ENCODE measurements around the gene RPL29. TPM values are rescaled to one million over a fixed set of nuclear protein-coding genes. Genes with fewer than 3 reads are reported as not detected.

RPL29 gene
- polyA plus RNA-seq, 1 experiment = 1,368 TPM

DNA sequence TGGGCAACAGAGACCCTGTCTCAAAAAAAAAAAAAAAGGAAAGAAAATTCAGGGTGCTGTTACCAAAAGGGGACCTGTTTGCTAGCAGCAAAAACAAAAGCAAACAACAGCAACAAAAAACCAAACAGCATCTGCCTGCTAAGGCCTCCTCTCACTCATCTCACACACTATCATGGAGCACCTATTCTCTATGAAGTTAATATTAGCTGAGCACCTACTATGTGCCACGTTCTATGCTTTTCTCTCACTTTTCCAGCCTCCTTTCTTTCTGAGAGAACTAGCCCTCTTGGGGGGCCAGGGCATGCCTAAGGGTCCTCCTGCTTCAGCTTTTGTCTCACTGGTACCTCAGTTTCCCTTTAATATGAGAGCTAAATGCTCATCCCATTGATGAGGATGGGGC lies 41.0 kb downstream of the RPL29 start:
- no peak overlapping the region for H3K27ac ChIP-seq (ENCODE audit: low read depth, low read length)
- H3K4me3 ChIP-seq (ENCODE audit: low read depth, low read length) = no peak overlapping the region
- ChIA-PET CTCF (interaction anchor here (1.5 to 5.3 kb wide), 2 partner anchors 12 to 19 kb away, joined by 9 to 37 read pairs; partner anchors contain the start of genes ABHD14B, PARP3 and RRP9), POLR2A (no interaction called here)
- TF ChIP-seq, protein P1, sequence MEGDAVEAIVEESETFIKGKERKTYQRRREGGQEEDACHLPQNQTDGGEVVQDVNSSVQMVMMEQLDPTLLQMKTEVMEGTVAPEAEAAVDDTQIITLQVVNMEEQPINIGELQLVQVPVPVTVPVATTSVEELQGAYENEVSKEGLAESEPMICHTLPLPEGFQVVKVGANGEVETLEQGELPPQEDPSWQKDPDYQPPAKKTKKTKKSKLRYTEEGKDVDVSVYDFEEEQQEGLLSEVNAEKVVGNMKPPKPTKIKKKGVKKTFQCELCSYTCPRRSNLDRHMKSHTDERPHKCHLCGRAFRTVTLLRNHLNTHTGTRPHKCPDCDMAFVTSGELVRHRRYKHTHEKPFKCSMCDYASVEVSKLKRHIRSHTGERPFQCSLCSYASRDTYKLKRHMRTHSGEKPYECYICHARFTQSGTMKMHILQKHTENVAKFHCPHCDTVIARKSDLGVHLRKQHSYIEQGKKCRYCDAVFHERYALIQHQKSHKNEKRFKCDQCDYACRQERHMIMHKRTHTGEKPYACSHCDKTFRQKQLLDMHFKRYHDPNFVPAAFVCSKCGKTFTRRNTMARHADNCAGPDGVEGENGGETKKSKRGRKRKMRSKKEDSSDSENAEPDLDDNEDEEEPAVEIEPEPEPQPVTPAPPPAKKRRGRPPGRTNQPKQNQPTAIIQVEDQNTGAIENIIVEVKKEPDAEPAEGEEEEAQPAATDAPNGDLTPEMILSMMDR (IDR thresholded peaks at IDR 0.05; ENCODE audit: low read depth, low read length) = no peak
- H3K27me3 ChIP-seq (ENCODE audit: control insufficient read depth, insufficient read depth, low read length) = no peaks in the 10 kb centered on the region
- DNase-seq (ENCODE audit: low read depth, low spot score) = no peak
- no peaks in the 10 kb centered on the region; the same call in 1 of the 2 replicates for H3K9me3 ChIP-seq (ENCODE audit: control insufficient read depth, insufficient read depth, low read length)

DNA sequence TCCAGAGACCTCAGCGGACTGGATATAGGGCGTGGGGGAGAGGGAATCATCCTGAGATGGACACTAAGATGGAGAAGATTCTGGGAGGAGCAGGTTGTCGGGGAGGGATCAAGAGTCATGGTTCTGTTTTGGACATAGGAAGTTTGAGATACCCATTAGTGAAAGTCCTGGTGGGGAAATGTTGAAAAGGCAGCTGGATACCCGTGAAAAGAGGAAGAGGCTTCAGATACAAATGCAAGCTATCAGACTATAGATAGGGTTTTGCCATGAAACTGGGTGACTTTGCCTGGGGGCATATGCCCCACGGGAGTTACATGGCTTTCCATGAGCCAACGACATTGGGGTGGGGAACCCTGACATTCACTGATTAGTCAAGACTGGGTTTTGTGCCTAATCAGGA lies 41.6 kb downstream of the RPL29 start:
- CTCF ChIA-PET = interaction anchor here (1.5 to 5.3 kb wide), 2 partner anchors 12 to 20 kb away, joined by 9 to 37 read pairs; partner anchors contain the start of genes ABHD14B, PARP3 and RRP9
- H3K27ac ChIP-seq (ENCODE audit: low read depth, low read length) = no peak overlapping the region
- DNase-seq (ENCODE audit: low read depth, low spot score) = no peak
- H3K4me3 ChIP-seq (ENCODE audit: low read depth, low read length) = no peak overlapping the region
- no peaks in the 10 kb centered on the region for H3K27me3 ChIP-seq (ENCODE audit: control insufficient read depth, insufficient read depth, low read length)
- TF ChIP-seq, protein P1 (IDR thresholded peaks at IDR 0.05; ENCODE audit: low read depth, low read length) = no peak
- POLR2A ChIA-PET = interaction anchor here (1.0 kb wide), 1 partner anchor 11 kb away, joined by 4 read pairs; no protein-coding TSS in a partner anchor
- no peaks in the 10 kb centered on the region; the same call in 1 of the 2 replicates for H3K9me3 ChIP-seq (ENCODE audit: control insufficient read depth, insufficient read depth, low read length)

DNA sequence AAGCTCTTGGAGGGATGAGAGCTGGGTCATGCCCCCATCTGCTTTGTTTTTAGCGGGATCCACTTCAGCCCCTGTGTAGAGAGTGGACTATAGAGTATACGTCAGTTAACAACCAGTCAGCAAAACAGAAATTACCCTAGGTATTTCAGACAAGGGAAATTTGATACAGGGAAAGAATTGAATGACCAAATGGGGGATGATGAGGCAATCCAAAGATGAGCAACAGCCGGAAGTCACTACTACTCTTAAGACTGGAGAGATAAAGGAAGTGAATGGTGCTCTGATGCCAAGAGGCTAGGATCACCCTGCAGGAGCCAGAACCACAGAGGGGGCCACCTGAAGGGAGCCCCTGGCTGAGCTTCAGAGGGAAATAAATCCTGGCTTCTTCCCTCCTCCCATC lies 42.2 kb downstream of the RPL29 start:
- Histone ChIP-seq H3K27me3 (ENCODE audit: control insufficient read depth, insufficient read depth, low read length) (no peaks in the 10 kb centered on the region), H3K4me3 (ENCODE audit: low read depth, low read length) (no peak overlapping the region), H3K27ac (ENCODE audit: low read depth, low read length) (peak overlapping the region; percentile 31), H3K9me3 (ENCODE audit: control insufficient read depth, insufficient read depth, low read length) (no peaks in the 10 kb centered on the region; the same call in 1 of the 2 replicates)
- TF ChIP-seq, protein P1 (IDR thresholded peaks at IDR 0.05; ENCODE audit: low read depth, low read length) = no peak
- peak; percentile 49 for DNase-seq (ENCODE audit: low read depth, low spot score)
- ChIA-PET POLR2A (interaction anchor here (0.6 to 1.0 kb wide), 2 partner anchors 10 to 30 kb away, joined by 3 to 4 read pairs; partner anchors contain the start of gene ACY1), CTCF (interaction anchor here (0.6 to 5.3 kb wide), 4 partner anchors 11 to 170 kb away, joined by 3 to 37 read pairs (median 6); partner anchors contain the start of genes ABHD14B, PARP3 and RRP9)

DNA sequence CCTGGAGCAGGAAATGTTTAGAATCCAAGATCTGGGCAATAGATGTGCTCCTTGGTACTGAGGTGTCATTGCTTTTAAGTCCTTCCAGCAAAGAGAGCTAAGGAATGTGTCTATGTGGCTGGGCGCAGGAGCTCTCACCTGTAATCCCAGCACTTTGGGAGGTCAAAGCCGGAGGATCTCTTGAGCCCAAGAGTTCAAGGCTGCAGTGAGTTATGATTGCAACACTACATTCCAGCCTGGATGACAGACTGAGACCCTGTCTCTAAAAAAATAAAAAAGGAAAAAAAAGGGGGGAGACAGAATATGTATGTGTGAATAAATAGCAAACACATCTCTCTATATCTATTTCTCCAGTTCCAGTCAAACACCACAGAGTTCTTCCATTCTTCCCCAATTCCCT lies 44.8 kb downstream of the RPL29 start:
- TF ChIP-seq, protein P1 (IDR thresholded peaks at IDR 0.05; ENCODE audit: low read depth, low read length) = no peak
- ChIA-PET CTCF (interaction anchor here (1.2 to 5.3 kb wide), 2 partner anchors 8 to 23 kb away, joined by 6 to 37 read pairs; partner anchors contain the start of genes ABHD14A, ABHD14B, PARP3 and RRP9), POLR2A (no interaction called here)
- no peak for DNase-seq (ENCODE audit: low read depth, low spot score)
- Histone ChIP-seq H3K4me3 (ENCODE audit: low read depth, low read length) (no peak overlapping the region), H3K27ac (ENCODE audit: low read depth, low read length) (no peak overlapping the region), H3K9me3 (ENCODE audit: control insufficient read depth, insufficient read depth, low read length) (no peaks in the 10 kb centered on the region; the same call in 1 of the 2 replicates), H3K27me3 (ENCODE audit: control insufficient read depth, insufficient read depth, low read length) (no peaks in the 10 kb centered on the region)

DNA sequence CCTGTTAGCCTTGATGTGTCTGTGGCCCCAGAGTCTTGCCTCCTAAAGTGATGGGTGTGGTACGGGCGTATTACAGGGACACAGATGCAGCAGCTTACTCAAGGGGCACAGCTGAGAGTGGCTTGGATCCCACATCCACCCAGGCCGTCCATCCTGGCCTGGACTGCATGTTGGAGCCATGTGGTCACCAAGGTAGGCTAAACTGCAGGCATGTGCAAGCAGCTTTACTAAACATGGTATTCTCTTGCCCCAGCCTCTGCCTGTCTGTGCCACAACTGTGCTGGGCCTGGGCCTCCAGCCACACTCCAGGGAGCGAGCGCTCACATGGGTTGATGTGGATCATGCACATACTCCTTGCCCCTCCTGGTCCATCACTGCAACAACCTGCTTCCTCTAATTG lies 46.6 kb downstream of the RPL29 start:
- Histone ChIP-seq H3K27ac (ENCODE audit: low read depth, low read length) (no peak overlapping the region), H3K4me3 (ENCODE audit: low read depth, low read length) (no peak overlapping the region), H3K9me3 (ENCODE audit: control insufficient read depth, insufficient read depth, low read length) (no peaks in the 10 kb centered on the region; the same call in 1 of the 2 replicates), H3K27me3 (ENCODE audit: control insufficient read depth, insufficient read depth, low read length) (no peaks in the 10 kb centered on the region)
- POLR2A ChIA-PET = no interaction called here
- DNase-seq (ENCODE audit: low read depth, low spot score) = no peak
- CTCF ChIA-PET = interaction anchor here (1.1 kb wide), 1 partner anchor 24 kb away, joined by 4 read pairs; no protein-coding TSS in a partner anchor
- TF ChIP-seq, protein P1 (IDR thresholded peaks at IDR 0.05; ENCODE audit: low read depth, low read length) = no peak

All from AG04450 (cell line).